NCI-H1105 (cell line): Measurements from ENCODE around the gene MAGEA3.
A peak's percentile ranks its signal among the peaks of the same experiment; 100 is the strongest.
"Not testable (repeated sequence)": the region's sequence is repeated elsewhere in the genome, so short reads cannot be mapped to it uniquely, and the experiment has no call there.

Source experiments
- DNase-seq: peaks from one replicate; lab custom pipeline; 2025; lab: John Stamatoyannopoulos, UW

The MAGEA3 gene, protein sequence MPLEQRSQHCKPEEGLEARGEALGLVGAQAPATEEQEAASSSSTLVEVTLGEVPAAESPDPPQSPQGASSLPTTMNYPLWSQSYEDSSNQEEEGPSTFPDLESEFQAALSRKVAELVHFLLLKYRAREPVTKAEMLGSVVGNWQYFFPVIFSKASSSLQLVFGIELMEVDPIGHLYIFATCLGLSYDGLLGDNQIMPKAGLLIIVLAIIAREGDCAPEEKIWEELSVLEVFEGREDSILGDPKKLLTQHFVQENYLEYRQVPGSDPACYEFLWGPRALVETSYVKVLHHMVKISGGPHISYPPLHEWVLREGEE

DNA sequence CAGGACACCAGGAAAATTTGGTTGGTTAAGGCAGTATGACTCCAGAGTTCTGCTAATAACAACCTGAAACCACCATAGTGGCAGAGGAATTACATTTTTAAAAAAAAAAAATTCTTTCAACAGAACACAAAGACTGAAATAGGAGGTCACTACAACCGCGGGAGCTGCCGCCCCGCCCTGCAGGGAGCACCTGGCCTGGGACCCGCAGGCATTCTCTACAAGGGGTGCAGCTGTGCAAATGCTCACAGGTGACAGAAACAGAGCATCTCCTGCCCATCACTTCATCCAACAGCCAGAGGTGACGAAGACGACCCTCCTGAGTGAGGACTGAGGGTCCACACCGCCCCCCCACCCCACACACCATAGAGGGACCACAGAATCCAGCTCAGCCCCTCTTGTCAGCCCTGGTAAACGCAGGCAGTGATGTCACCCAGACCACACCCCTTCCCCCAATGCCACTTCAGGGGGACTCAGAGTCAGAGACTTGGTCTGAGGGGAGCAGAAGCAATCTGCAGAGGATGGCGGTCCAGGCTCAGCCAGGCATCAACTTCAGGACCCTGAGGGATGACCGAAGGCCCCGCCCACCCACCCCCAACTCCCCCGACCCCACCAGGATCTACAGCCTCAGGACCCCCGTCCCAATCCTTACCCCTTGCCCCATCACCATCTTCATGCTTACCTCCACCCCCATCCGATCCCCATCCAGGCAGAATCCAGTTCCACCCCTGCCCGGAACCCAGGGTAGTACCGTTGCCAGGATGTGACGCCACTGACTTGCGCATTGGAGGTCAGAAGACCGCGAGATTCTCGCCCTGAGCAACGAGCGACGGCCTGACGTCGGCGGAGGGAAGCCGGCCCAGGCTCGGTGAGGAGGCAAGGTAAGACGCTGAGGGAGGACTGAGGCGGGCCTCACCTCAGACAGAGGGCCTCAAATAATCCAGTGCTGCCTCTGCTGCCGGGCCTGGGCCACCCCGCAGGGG, at the start of gene MAGEA3:
TSS of gene MAGEA3 (plus strand) at position 843 of the 980 bp plus-strand sequence. CDS start 2,039 bp downstream, outside the sequence.
- not testable (repeated sequence) for DNase-seq

DNA sequence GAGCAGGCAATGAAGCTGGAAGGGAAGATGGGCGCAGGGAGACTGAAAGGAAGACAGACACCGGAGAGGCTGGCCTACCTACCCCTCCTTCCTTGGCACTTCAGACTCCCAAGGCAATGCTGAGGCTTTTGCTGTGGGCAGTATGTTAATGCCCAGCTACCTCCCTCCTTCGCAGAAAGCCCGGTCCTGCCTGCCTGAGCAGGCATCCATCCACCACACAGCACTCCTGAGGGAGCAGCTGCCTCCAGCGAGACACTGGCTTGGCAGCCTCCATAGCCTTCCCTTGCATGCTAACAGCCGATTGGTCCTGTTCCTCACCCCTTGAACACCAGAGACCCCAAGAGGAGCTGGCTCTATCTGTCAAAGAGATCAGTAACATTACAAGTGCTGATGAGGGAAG, 46.5 kb upstream of the MAGEA3 start:
- DNase-seq: no peak

DNA sequence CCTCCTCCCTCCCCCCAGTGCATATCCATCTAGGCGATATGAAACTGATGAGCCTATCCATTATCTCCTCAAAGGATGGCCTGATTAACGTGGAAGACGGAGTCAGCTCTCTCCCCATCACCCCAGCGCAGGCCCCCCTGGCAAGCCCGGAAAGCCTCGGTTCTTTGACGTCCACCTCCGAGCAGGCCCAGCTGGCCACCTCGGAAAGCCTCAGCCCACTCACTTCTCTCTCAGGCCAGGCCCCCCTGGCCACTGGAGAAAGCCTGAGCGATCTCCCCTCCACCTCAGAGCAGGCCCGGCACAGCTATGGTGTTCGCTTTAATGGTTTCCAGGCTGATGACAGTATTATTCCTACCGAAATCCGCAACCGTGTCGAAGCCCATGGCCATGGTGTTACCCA, 46.1 kb upstream of the MAGEA3 start:
- DNase-seq: no peak

DNA sequence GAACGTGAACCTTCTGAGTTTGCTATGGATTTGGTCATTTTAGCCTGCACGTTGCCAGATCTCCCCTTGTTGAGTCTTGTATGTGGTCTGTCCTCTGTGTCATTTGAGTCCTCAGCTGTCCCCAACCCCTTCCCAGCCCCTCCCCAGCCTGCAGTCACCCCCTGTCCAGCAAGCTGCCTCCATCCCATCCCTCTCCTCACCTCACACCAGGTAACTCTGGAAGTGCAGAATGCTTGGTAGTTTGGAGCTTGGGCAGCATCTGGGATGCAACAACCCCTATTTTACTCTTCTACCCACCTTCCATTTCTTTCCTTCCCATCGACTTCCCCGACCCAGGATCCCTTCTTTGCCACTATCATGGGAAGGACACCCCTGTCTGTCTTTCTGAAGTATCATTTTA, 42.5 kb upstream of the MAGEA3 start:
- DNase-seq: no peak

DNA sequence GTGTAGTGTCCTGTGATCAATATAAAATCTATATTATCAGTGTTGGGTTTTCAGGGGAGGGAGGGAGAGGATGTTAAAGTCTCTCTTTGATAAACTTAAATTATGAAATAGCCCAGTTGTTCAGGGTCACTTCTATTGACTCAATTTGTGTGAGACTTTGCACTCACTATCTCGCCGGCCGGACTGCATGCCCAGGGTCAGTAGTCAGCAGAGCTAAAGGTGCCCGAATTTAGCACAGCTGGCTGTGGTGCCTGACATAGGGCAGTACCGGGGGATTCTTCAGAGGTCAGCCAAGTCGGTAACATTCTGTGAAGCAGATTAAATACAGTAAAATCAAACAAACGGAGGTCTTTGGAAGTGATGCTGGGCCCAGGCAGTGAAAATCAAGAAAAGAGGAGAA, 41.7 kb upstream of the MAGEA3 start:
- DNase-seq: no peak

DNA sequence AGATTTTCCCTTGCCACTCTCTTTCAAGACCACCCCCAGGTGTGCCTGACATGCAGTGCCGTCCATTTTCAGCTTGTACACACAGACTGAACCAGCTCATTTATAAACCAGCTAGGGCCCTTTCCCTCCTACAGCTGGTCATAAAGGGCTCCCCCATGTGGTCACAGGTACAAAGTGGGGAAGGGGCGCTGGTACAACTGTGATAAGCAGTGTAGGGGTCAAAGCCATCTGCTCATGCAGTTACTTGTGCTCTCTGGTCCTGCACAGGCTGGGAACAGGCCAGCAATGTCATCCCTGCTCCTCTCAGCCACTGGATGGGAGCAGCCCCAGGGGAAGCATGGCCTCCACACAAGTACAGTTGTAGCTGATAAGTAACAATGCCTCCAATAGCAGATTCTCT, 40.3 kb upstream of the MAGEA3 start:
- DNase-seq: no peak

DNA sequence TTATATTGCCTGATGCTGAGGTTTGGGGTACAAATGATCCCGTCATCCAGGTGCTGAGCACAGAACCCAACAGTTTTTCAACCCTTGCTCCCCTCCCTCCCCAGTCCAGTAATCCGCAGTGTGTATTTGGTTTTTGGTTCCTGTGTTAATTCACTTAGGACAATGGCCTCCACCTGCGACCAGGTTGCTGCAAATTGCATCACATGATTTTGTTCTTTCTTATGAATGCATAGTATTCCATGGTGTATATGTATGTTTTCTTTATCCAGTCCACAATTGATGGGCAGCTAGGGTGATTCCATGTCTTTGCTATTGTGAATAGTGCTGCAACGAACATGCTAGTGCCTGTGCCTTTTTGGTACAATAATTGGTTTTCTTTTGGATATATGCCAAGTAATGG, 35.5 kb upstream of the MAGEA3 start:
- DNase-seq: no peak

DNA sequence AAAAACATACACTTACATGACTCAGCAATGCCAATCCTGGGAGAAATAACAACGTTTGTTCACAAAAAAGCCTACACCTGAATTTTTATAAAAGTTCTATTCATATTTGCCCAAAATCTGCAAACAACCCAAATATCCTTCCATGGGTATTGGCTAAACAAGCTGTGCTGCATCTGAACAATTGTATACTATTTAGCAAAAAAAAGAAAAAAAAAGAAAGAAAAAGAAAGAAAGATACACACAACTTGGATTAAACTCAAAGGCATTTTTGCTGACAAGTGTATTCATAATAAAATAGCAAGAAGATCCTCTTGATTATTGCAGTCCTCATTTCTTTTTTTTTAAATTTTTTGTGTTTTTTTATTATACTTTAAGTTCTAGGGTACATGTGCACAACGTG, 24.5 kb upstream of the MAGEA3 start:
- no peak for DNase-seq

DNA sequence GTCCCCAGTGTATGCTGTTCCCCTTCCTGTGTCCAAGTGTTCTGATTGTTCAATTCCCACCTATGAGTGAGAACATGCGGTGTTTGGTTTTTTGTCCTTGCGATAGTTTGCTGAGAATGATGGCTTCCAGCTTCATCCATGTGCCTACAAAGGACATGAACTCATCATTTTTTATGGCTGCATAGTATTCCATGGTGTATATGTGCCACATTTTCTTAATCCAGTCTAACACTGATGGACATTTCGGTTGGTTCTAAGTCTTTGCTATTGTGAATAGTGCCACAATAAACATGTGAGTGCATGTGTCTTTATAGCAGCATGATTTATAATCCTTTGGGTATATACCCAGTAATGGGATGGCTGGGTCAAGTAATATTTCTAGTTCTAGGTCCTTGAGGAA, 23.9 kb upstream of the MAGEA3 start:
- DNase-seq: not testable (repeated sequence)

DNA sequence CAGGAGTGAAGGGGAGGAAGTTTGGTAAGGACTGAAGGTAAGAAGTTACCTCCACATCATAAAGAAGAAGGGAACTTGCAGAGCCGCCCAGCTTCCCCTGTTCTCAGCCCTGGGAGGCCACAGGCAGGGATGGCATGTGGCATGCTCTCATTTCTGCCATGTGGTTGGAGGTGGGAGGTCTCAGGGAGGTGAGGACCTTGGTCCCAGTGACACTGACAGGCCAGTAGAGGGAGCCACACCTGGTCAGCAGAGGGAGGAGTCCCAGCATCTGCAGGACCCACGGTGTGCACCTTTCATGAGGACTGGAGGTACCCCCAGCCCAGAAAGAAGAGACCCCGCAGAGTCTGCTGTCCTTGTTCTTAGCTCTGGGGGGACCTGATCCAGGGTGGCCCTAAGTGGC, 17.6 kb upstream of the MAGEA3 start:
- DNase-seq: not testable (repeated sequence)

DNA sequence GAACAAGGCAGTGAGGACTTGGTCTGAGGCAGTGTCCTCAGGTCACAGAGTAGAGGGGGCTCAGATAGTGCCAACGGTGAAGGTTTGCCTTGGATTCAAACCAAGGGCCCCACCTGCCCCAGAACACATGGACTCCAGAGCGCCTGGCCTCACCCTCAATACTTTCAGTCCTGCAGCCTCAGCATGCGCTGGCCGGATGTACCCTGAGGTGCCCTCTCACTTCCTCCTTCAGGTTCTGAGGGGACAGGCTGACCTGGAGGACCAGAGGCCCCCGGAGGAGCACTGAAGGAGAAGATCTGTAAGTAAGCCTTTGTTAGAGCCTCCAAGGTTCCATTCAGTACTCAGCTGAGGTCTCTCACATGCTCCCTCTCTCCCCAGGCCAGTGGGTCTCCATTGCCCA, 1.8 kb downstream of the MAGEA3 start:
- not testable (repeated sequence) for DNase-seq

DNA sequence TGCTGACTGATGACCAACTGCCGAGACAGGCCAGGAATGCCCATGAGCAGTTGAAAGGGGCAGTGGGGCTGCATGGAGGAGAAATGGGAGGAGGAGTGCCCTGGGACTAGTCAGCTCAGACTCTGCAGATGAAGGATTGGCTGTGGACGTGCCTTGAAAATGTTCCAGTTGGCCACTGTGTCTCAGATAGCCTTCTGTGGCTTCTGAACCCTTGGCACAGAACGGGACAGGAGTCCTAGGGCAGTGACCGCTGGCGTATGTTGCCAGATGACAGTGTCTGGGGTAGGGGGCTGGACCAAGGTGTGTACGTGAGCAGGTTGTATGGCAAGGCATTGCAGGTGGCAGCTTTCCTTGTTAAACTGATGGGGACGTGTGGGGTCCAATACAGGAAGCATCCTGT, 7.9 kb downstream of the MAGEA3 start:
- DNase-seq: not testable (repeated sequence)

DNA sequence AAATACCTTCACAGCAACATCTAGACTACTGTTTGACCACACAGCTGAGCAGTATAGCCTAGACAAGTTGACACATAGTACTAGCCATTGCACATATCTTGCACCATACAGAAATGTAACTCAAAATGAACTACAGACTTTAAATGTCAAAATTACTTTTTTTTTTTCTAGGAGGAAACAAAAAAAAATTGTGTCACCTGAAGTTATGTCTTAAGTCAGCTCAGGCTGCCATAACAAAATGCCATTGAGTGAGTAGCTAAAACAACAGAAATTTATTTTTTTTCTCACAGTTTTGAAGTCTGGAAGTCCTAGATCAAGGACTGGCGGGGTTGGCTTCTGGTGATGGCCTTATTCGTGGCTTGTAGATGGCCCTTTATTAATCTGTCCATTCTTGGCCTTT, 10.6 kb downstream of the MAGEA3 start, which contains the start of gene CSAG2:
TSS of gene CSAG2 (minus strand) at position 101 of the 400 bp plus-strand sequence. CDS start 161 bp downstream, outside the sequence.
- not testable (repeated sequence) for DNase-seq

DNA sequence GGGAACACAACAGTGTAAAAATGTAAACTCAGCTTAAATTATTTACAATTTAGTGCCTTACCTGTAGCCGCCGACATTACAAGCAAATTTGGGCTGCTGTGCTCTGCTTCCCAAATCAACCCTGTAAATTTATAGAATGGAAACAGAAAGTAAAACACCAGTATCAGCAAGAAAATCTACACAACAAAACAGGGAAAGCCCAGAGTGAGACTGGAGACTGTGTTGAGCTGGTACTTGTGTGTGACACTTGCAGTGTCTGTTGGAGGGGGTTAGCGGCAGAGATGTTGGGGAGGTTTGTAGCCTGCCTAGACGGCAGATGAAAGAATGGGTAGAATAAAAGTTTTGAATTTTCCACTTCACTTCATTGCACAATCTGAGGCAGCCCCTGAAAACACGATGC, 14.6 kb downstream of the MAGEA3 start:
- DNase-seq: not testable (repeated sequence)

DNA sequence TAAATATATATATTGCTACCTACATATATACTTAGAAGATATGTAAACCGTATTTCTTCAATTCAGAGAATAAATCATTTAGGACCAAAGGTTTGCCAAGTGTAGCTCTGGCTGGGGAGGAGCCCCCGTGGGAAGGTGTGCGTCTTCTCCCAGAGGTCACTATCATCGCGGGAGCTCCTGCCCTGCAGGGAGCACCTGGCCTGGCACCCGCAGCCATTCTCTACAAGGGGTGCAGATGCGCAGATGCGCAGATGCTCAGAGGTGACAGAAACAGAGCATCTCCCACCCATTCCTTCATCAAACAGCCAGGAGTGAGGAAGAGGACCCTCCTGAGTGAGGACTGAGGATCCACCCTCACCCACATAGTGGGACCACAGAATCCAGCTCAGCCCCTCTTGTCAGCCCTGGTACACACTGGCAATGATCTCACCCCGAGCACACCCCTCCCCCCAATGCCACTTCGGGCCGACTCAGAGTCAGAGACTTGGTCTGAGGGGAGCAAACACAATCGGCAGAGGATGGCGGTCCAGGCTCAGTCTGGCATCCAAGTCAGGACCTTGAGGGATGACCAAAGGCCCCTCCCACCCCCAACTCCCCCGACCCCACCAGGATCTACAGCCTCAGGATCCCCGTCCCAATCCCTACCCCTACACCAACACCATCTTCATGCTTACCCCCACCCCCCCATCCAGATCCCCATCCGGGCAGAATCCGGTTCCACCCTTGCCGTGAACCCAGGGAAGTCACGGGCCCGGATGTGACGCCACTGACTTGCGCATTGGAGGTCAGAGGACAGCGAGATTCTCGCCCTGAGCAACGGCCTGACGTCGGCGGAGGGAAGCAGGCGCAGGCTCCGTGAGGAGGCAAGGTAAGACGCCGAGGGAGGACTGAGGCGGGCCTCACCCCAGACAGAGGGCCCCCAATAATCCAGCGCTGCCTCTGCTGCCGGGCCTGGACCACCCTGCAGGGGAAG, 15.5 kb downstream of the MAGEA3 start, which contains the start of gene MAGEA2B:
TSS of gene MAGEA2B (plus strand) at position 814 of the 973 bp plus-strand sequence. CDS start 2,479 bp downstream, outside the sequence.
- not testable (repeated sequence) for DNase-seq

DNA sequence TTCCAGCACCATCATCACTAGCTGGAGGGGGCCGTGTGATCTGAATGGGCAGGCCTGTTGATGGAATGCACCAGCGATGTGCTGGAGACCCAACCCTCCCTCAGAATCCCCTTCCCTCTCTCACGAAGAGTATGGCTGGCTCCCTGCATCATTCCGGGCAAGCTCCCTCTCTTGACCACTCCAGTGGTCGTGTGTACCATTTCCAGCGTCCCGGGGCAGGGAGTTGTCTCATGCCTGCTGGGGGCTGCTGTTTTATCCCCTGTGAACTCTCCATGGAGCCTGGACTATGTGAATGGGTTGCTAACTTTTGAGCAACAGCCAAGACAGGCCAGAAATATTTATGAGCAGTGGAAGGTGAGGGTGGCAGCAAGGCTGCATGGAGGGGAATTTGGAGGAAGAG, 26.8 kb downstream of the MAGEA3 start:
- DNase-seq: no peak

DNA sequence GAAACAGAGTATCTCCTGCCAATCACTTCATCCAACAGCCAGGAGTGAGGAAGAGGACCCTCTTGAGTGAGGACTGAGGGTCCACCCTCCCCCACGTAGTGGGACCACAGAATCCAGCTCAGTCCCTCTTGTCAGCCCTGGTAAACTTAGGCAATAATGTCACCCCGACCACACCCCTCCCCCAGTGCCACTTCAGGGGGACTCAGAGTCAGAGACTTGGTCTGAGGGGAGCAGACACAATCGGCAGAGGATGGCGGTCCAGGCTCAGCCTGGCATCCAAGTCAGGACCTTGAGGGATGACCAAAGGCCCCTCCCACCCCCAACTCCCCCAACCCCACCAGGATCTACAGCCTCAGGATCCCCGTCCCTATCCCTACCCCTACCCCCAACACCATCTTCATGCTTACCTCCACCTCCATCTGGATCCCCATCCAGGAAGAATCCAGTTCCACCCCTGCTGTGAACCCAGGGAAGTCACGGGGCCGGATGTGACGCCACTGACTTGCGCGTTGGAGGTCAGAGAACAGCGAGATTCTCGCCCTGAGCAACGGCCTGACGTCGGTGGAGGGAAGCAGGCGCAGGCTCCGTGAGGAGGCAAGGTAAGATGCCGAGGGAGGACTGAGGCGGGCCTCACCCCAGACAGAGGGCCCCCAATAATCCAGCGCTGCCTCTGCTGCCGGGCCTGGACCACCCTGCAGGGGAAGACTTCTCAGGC, 34.8 kb downstream of the MAGEA3 start, which contains the start of the genes CSAG1 and MAGEA12:
TSS of gene CSAG1 (minus strand) at position 461 of the 715 bp plus-strand sequence. CDS start 1,261 bp downstream, outside the sequence.
TSS of gene MAGEA12 (plus strand) at position 497 of the 715 bp plus-strand sequence. CDS start 2,405 bp downstream, outside the sequence.
- DNase-seq: peak; percentile 87

DNA sequence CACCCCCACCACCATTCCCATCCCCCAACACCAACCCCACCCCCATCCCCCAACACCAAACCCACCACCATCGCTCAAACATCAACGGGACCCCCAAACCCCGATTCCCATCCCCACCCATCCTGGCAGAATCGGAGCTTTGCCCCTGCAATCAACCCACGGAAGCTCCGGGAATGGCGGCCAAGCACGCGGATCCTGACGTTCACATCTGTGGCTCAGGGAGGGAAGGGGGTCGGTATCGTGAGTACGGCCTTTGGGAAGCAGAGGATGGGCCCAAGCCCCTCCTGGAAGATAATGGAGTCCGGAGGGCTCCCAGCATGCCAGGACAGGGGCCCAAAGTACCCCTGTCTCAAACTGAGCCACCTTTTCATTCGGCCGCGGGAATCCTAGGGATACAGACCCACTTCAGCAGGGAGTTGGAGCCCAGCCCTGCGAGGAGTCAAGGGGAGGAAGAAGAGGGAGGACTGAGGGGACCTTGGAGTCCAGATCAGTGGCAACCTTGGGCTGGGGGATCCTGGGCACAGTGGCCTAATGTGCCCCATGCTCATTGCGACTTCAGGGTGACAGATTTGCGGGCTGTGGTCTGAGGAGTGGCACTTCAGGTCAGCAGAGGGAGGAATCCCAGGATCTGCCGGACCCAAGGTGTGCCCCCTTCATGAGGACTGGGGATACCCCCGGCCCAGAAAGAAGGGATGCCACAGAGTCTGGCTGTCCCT, 35.7 kb downstream of the MAGEA3 start:
- not testable (repeated sequence) for DNase-seq

DNA sequence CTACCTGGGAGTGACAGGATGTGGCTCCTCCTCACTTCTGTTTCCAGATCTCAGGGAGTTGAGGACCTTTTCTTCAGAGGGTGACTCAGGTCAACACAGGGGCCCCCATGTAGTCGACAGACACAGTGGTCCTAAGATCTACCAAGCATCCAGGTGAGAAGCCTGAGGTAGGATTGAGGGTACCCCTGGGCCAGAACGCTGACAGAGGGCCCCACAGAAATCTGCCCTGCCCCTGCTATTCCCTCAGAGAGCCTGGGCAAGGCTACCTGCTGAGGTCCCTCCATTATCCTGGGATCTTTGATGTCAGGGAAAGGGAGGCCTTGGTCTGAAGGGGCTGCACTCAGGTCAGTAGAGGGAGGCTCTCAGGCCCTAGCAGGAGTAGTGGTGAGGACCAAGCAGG, 36.5 kb downstream of the MAGEA3 start:
- DNase-seq: no peak
